Stomach smooth muscle (tissue), 2 donors: ENCODE measurements around the gene MPHOSPH9.

Source experiments
- H3K27ac ChIP-seq: one replicate; pipeline ENCODE4 v1.7.0; 2013; ENCODE audit warnings: mild to moderate bottlenecking, low read length, inconsistent platforms
- H3K27me3 ChIP-seq, 2 donors: one replicate each; pipeline ENCODE4 v1.7.0; 2013; ENCODE audit warnings: low read length in 2 of 2; ENCODE audit not compliant: insufficient read depth in 2 of 2, control insufficient read depth in 1 of 2
- H3K36me3 ChIP-seq, 2 donors: one replicate each; pipeline ENCODE4 v1.7.0; 2013; ENCODE audit warnings: low read length in 2 of 2; ENCODE audit not compliant: control insufficient read depth in 2 of 2, insufficient read depth in 2 of 2
- H3K4me1 ChIP-seq: one replicate; pipeline ENCODE4 v1.7.0; 2013; ENCODE audit warnings: low read length; ENCODE audit not compliant: control insufficient read depth, insufficient read depth
- H3K4me3 ChIP-seq, 2 donors: one replicate each; pipeline ENCODE4 v1.7.0; 2013; ENCODE audit warnings: low read length in 2 of 2
- H3K9ac ChIP-seq, 2 donors: one replicate each; pipeline ENCODE4 v1.7.0; 2013; ENCODE audit warnings: low read length in 2 of 2, mild to moderate bottlenecking in 1 of 2
- H3K9me3 ChIP-seq, 2 donors: one replicate each; pipeline ENCODE4 v1.7.0; 2013; ENCODE audit warnings: low read length in 2 of 2; ENCODE audit not compliant: control insufficient read depth in 2 of 2
- donor health status: healthy.
- donor health status: Pancreatic carcinoma.

Gene MPHOSPH9

GRCh38 chr12:123139926-123140675, 92.8 kb downstream of the MPHOSPH9 start:
- Histone ChIP-seq H3K4me1 (peaks cover 43% of the 10 kb centered on the region), H3K36me3 (no peaks in the 10 kb centered on the region), H3K27ac (peak overlapping the region; percentile 82), H3K4me3 (no peak overlapping the region), H3K9ac (peak overlapping the region; percentile 39 to 47), H3K9me3 (no peaks in the 10 kb centered on the region), H3K27me3 (no peaks in the 10 kb centered on the region)

GRCh38 chr12:123135688-123136087, 97.3 kb downstream of the MPHOSPH9 start:
- no peak overlapping the region for H3K27ac ChIP-seq
- no peak overlapping the region for H3K4me3 ChIP-seq
- no peaks in the 10 kb centered on the region for H3K36me3 ChIP-seq
- no peaks in the 10 kb centered on the region for H3K9me3 ChIP-seq
- peaks cover 25% of the 10 kb centered on the region for H3K4me1 ChIP-seq
- H3K9ac ChIP-seq, result no peak overlapping the region
- H3K27me3 ChIP-seq, result no peaks in the 10 kb centered on the region

DNA sequence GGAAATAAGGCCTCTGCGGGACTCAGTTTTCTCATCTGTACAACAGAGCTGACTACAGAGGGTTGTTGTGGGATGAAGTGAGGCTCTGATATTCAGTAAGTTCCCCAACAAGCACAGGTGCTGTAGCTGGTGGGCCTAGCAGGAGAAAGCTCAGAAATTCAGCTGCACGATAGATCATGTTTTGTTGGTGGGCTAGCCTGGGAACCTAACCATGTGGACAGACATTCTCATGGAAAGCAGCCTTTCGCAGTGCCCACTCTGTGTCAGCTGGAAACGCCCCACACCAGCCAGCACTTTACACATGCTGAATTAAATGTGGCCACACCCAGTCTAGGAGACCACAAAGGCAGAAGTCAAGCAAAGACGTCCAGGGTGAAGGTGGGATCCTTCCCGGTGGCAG, 98.1 kb downstream of the MPHOSPH9 start:
- H3K9me3 ChIP-seq, result no peaks in the 10 kb centered on the region
- H3K27me3 ChIP-seq, result no peaks in the 10 kb centered on the region
- peaks cover 17% of the 10 kb centered on the region for H3K4me1 ChIP-seq
- H3K27ac ChIP-seq, result no peak overlapping the region
- no peak overlapping the region for H3K4me3 ChIP-seq
- no peaks in the 10 kb centered on the region for H3K36me3 ChIP-seq
- no peak overlapping the region for H3K9ac ChIP-seq

DNA sequence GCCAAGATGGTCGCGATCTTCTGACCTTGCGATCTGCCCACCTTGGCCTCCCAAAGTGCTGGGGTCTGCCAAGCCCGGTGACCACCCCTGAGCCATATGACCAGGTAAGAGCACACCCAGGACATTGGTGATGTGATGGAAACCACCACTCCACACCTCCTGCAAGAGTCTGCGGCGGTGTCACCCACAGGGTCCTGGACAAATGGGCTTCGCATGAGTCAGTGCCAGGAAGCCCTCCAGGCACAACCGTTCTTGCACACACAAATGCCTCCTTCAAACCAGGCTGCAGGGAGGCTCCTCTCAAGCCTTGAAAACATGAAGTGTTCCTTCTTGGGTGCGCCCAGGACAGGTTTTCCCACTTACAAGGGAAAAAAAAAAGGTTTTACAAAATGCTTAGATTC, 98.7 kb downstream of the MPHOSPH9 start:
- Histone ChIP-seq H3K9me3 (no peaks in the 10 kb centered on the region), H3K27ac (no peak overlapping the region)

GRCh38 chr12:123133701-123134100, 99.2 kb downstream of the MPHOSPH9 start:
- no peaks in the 10 kb centered on the region for H3K9me3 ChIP-seq
- H3K36me3 ChIP-seq, result no peaks in the 10 kb centered on the region
- H3K27me3 ChIP-seq, result no peaks in the 10 kb centered on the region
- H3K9ac ChIP-seq, result no peak overlapping the region
- H3K27ac ChIP-seq, result no peak overlapping the region
- H3K4me3 ChIP-seq, result no peak overlapping the region
- peaks cover 12% of the 10 kb centered on the region for H3K4me1 ChIP-seq

More for the DNA sequence above, 98.7 kb downstream of the MPHOSPH9 start:
- Histone ChIP-seq H3K4me3 (no peak overlapping the region), H3K36me3 (no peaks in the 10 kb centered on the region), H3K27me3 (no peaks in the 10 kb centered on the region), H3K9ac (no peak overlapping the region), H3K4me1 (peaks cover 12% of the 10 kb centered on the region)

GRCh38 chr12:123132951-123133619, 99.9 kb downstream of the MPHOSPH9 start:
- Histone ChIP-seq H3K36me3 (no peaks in the 10 kb centered on the region), H3K27me3 (no peaks in the 10 kb centered on the region), H3K9ac (no peak overlapping the region), H3K4me3 (no peak overlapping the region), H3K4me1 (peaks cover 13% of the 10 kb centered on the region), H3K27ac (no peak overlapping the region), H3K9me3 (no peaks in the 10 kb centered on the region)

DNA sequence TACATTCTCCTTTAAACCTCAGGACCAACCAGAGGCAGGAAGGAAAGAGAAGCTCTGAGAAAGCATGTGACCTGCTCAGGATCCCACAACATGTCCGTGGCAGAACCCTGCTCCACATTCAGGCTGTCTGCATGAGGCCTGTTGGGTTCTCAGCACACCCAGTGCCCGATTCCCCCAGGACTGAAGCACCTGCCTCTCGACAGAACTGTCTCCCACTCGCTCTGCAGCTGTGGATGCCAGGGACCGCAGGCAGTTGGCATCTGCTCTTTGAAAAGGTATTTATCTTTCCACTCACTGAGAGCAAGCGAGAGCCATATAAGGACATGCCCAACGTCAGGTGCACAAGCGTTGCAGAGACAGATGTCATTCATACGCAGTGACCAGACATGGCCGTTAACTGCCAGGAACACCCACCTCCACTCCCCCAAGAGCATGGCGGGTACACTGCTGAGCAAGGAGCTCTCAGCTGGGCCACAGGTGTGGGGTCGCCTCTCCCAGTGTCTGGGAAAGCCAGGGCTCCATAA, 101.0 kb downstream of the MPHOSPH9 start:
- H3K4me1 ChIP-seq, result peaks cover 17% of the 10 kb centered on the region
- H3K36me3 ChIP-seq, result no peaks in the 10 kb centered on the region
- peak overlapping the region; percentile 1 to 40 for H3K4me3 ChIP-seq
- peak overlapping the region; percentile 60 for H3K27ac ChIP-seq
- H3K9ac ChIP-seq, result peak overlapping the region in 1 of 2 donors; percentile 51
- H3K9me3 ChIP-seq, result no peaks in the 10 kb centered on the region
- H3K27me3 ChIP-seq, result no peaks in the 10 kb centered on the region

DNA sequence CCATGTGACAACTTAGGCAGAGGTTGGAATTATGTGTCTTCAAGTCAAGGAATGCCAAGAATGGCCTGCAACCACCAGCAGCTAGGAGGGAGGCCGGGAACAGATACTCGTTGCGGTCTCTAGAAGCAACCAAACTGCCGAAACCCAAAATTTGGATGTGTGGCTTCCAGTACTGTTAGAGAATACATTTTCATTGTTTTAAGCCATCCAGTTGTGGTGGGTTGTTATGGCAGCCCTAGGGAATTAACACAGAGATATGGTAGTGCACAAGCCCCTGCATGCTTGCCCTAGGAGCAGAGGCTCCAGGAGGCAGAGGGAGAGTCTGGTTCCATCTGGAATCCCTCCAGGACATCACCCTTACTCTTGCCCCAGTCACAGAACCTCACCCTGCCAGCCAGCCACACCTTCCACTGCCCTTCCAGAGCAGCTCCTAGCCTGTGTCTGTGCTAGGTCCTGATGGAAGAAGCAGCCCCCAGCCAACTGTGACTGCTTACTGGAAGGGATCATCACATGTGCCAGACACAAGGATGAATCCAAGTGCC, 101.6 kb downstream of the MPHOSPH9 start:
- H3K9ac ChIP-seq, result peak overlapping the region in 1 of 2 donors; percentile 51
- H3K4me1 ChIP-seq, result peaks cover 19% of the 10 kb centered on the region
- H3K27me3 ChIP-seq, result no peaks in the 10 kb centered on the region
- H3K9me3 ChIP-seq, result no peaks in the 10 kb centered on the region
- peak overlapping the region; percentile 60 for H3K27ac ChIP-seq
- no peaks in the 10 kb centered on the region for H3K36me3 ChIP-seq
- H3K4me3 ChIP-seq, result peak overlapping the region; percentile 1 to 40

DNA sequence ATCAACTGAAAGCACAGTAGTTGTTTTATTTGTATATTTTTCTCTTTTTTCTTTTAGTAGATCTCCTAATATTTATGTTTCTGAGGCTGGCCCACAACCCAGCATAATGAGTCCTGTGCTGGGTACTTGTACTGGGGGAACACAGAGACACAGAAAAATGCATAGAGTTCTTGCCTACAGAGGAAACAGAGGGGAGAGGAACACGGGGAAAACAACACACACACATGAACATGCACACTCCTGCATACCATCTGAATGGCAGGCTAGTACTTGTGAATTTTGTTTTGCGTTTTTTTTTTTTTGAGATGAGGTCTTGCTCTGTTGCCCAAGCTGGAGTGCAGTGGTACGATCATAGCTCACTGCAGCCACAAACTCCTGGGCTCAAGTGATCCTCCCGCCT, 103.3 kb downstream of the MPHOSPH9 start:
- H3K27ac ChIP-seq, result no peak overlapping the region
- H3K36me3 ChIP-seq, result no peaks in the 10 kb centered on the region
- H3K4me1 ChIP-seq, result peaks cover 23% of the 10 kb centered on the region

DNA sequence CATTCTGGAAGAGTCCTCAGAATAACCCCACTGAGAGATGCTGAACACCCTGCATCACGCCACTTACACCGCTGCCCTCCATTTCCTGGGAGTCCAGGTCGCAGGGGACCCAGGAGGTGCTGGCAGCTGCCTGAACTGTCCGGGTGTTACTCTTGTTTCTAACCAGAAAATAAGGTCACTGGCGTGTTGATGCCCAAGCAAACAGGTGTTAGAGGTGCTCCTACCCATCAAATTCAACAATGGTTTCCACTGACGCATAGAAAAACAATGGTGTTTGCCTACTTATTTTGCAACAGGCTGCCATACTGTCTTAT, 105.8 kb downstream of the MPHOSPH9 start:
- Histone ChIP-seq H3K4me1 (peaks cover 22% of the 10 kb centered on the region), H3K36me3 (no peaks in the 10 kb centered on the region), H3K9ac (no peak overlapping the region), H3K27ac (no peak overlapping the region), H3K4me3 (no peak overlapping the region), H3K9me3 (no peaks in the 10 kb centered on the region), H3K27me3 (no peaks in the 10 kb centered on the region)

More for the DNA sequence above, 103.3 kb downstream of the MPHOSPH9 start:
- Histone ChIP-seq H3K9me3 (no peaks in the 10 kb centered on the region), H3K27me3 (no peaks in the 10 kb centered on the region), H3K4me3 (no peak overlapping the region), H3K9ac (no peak overlapping the region)
